T follicular helper cell (primary cell): ENCODE measurements around the gene KIF22.

ENCODE experiments used
- DNase-seq: peaks from one replicate; pipeline ENCODE4 v3.0.0-alpha.2; 2020; ENCODE audit warnings: low read depth

The KIF22 gene

GRCh38 chr16:29841631-29842030 lies 51.1 kb downstream of the KIF22 start:
- DNase-seq = no peak

DNA sequence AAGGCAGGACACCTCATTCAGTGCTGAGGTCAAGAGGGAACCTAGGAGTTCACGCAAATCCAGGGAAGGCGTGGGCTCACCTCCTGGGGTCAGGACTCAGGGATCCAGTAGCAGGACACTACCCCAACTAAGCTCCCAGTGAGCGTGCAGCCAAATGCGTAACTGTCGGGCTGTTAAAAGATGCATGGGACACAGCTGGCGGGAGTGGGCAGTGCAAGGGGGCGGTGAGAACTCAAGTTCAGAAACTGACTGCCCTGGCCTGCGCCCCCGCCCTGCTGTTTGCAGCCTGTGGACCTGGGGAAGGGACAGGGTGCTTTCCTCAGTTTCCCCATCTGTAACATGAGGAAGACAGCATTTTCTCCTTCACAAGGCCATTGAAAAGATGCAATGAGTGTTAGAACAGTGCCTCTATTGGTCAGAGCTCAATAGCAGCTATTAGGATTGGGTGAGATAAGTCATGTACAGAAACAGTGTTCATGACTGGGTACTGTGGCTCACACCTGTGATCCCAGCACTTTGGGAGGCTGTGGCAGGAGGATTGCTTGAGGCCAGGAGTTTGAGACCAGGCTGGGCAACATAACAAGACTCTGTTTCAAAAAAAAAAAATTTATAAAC lies 52.3 kb downstream of the KIF22 start:
- DNase-seq = no peak

DNA sequence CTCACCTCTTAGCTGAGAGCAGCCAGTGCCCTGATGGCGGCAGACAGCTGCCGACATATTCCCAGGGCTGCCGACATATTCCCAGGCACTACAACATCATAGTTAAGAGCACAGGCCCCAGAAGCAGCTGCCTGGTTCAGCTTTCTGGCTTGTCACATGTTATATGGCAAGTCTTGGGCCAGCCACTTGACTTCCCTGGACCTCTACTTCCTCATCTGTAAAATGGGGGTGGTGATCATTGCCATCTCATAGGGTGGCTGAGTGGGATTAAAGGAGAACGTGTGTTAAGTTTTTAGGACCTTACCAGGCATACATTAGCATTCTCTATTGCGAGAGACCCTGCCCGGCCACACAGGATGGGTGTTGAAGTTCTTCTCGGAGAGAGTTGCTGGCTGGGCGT lies 53.4 kb downstream of the KIF22 start:
- no peak for DNase-seq

DNA sequence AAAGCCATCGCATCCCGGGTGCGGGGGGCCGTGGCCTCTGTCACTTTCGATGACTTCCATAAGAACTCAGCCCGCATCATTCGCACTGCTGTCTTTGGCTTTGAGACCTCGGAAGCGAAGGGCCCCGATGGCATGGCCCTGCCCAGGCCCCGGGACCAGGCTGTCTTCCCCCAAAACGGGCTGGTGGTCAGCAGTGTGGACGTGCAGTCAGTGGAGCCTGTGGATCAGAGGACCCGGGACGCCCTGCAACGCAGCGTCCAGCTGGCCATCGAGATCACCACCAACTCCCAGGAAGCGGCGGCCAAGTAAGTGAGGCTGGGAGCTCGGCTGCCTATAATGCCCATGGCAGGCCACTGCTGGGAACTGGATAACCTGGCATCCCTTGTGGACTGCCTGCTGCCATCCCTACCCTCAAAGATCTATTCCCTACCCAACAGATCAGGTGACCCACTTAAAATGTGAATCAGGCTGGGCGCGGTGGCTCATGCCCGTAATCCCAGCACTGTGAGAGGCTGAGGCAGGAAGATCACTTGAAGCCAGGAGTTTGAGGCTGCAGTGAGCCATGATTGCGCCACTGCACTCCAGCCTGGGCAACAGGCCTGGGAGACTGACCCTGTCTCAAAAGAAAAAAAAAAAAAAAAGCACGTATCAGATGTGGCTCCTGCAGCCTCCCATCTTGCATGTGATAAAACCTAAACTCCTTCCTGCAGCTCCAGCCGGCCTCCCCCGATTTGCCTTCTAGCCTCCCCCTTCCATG lies 54.2 kb downstream of the KIF22 start:
- no peak for DNase-seq

DNA sequence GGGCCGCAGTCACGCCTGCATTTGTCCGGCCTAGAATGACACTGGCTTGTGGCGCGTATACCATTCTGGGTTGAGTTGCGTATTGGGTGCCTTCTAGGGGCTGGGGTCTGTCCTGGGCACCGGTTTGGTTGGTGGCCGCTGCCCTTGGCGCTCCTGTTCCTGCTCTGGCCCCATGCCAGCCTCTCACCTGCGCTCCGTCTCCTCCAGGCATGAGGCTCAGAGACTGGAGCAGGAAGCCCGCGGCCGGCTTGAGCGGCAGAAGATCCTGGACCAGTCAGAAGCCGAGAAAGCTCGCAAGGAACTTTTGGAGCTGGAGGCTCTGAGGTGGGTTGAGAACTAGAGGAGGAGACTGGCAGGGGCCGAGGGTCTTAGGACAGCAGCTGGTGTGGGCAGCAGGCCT lies 55.1 kb downstream of the KIF22 start:
- no peak for DNase-seq

- peak; percentile 75 for DNase-seq
Observed at GRCh38 chr16:29848420-29849297, 58.1 kb downstream of the KIF22 start.

DNA sequence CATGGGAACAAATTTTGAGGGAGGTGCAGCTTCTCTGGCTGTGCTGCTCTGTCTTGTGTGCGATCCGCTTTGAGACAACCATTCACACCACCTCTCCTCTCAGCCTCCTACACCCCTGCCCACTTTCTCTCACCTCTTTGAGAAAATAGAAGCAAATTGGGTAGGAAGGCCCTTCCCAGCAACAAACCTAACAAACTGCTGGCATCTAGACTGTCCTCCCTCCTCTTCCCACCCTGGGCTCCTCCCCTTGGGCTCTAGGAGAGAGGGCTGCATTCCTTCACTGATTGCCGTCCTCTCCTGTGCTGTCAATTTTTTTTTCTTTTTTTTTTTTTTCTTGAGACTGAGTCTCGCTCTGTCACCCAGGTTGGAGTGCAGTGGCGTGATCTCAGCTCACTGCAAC lies 59.0 kb downstream of the KIF22 start:
- DNase-seq = no peak

DNA sequence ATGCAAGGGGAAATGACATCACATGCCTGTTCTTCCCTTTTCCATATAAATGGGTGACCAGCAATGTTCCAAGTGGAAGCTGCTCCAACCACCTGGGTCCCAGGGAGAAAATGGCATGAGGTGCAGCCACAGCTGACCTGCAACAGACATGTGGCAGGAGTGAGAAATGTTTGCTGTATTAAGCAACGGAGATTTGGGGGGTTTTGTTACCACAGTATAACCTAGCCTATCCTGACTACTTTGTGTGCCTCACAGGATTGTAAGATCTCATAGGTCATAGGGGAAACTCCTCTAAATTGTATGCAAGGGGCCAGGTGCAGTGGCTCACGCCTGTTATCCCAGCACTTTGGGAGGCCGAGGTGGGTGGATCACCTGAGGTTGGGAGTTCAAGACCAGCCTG lies 60.4 kb downstream of the KIF22 start:
- DNase-seq = no peak

DNA sequence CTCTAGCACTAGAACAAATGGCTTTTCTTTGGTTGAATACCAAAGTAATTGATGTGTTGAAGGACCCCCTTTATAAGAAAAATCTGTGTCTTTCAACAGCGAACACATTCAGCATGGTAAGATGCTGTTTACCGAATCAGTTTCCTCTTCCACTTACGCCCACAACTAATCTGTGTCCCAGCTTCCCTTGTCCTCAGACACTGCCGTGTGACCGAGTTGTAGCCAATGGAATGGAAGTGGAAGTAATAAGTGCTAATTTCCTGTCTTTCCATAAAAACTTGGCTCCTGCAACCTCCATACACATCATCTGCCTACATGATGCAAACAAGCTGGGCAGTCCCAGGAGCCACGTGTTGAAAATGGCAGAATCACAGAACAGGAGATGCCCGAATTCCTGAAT lies 62.1 kb downstream of the KIF22 start:
- DNase-seq = no peak

- DNase-seq = no peak
Observed at GRCh38 chr16:29854520-29855100, 64.1 kb downstream of the KIF22 start.
